HG03575 (cell line): Measurements from ENCODE around the gene SULT4A1.

ENCODE experiments used
- ATAC-seq: cut with Tn5 transposase; IDR thresholded peaks from one replicate; pipeline ENCODE4 v1.9.1; 2021; ENCODE audit not compliant: unreplicated experiment, insufficient number of reproducible peaks, low FRiP score; ENCODE audit errors: extremely low read depth

The SULT4A1 gene

DNA sequence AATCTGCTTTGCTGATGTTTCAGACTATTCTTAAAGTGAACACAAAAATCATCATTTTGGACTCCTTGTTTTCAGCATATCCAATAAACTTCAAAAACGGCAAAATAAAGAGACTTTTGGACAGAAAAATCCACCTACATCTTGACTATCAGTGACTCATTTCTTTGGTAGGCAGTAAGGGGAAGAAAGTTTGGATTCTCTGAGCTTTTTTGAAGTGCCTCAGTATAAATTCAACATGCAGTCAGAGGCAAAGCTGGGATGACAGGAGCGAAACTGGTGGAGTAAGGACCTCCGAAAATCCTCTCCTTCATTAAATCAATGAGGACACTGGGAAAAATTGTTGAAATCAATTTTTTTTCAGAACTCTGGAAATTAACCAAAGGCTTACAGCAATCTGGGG is 79.9 kb downstream of the SULT4A1 start:
- ATAC-seq: no peak

DNA sequence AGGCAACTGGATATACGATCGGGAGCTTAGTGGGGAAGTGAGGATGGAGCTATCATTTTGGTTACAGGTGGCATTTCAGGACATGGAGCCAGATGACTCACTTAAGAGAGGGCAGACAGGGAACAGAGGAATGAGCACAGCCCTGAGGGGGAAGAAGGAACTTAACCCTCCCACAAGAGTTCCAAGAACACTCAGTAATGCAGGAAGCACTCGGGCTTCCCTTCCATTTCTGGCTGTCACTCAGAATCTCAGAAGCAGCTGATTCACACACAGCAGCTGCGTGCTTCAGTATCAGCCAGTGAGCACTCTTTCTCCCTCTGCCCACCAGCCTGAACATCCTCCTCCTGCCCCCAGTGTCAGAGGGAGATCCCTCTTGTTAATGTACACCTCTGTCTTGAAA is 85.0 kb downstream of the SULT4A1 start:
- no peak for ATAC-seq

DNA sequence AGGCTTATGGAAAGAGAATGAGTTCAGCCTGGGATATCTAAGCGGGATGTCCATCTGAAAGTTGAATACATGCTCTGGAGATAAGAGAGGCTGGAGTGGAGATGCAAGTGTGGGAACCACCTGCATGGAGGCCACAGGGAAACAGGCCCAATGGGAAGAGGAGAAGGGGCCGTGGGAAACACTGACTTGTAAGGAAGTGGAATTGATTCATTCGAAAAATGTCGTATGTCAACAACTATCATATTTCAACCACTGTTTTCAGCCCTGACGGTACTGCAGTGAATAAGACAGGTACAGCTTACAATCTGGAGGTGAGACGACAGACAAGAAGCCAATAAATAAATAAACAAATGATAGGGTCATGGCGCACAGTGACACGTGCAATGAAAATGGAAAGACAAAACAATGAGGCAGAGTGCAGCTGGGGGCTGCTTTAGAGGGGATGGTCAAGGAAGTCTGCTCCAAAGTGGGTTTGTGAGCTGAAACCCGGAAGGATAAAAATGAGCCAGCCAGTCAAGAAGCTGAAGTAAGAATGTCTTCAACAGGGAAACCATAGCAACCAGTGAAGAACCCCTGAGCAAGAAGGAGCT is 86.1 kb downstream of the SULT4A1 start:
- ATAC-seq: no peak
